OCI-LY3 (cell line): ENCODE measurements around the gene CYP26C1.

Experiments
- H2AFZ ChIP-seq: fragments of 200-600, 300-600 bp; shearing (Covaris generic); 2 replicates; pipeline ENCODE4 v1.6.0; 2014; ENCODE audit warnings: antibody characterized with exemption, low read depth, low read length
- H3K27ac ChIP-seq: fragments of 200-600, 300-600 bp; sonication (generic); 2 replicates; pipeline ENCODE4 v1.5.1; 2014; ENCODE audit warnings: mild to moderate bottlenecking, low read length, moderate library complexity, mixed read lengths
- H3K27me3 ChIP-seq: fragments of 200-600, 300-600 bp; sonication (generic); 2 replicates; pipeline ENCODE4 v1.6.1; 2014; ENCODE audit warnings: low read depth, low read length, mixed read lengths
- H3K36me3 ChIP-seq: fragments of 200-600, 300-600 bp; sonication (generic); replicated peaks from 2 replicates; pipeline ENCODE3; 2014; ENCODE audit warnings: low read depth, low read length, mixed read lengths
- H3K4me1 ChIP-seq: fragments of 300-600, 200-600 bp; sonication (generic); 2 replicates; pipeline ENCODE4 v1.6.1; 2014; ENCODE audit warnings: low read length, mixed read lengths
- H3K4me2 ChIP-seq: fragments of 200-600, 300-600 bp; sonication (generic); 2 replicates; pipeline ENCODE4 v1.6.1; 2014; ENCODE audit warnings: low read length, mixed read lengths
- H3K4me3 ChIP-seq: fragments of 300-600, 200-600 bp; sonication (generic); 2 replicates; pipeline ENCODE4 v1.5.1; 2014; ENCODE audit warnings: antibody characterized with exemption, mild to moderate bottlenecking, low read length, moderate library complexity
- H3K79me2 ChIP-seq: fragments of 300-600, 200-600 bp; shearing (Covaris generic); 2 replicates; pipeline ENCODE4 v1.6.1; 2014; ENCODE audit warnings: mild to moderate bottlenecking, low read length, mixed read lengths
- H3K9ac ChIP-seq: fragments of 300-600, 200-600 bp; shearing (Covaris generic); 2 replicates; pipeline ENCODE4 v1.6.0; 2014; ENCODE audit warnings: mild to moderate bottlenecking, low read length, moderate library complexity
- H3K9me3 ChIP-seq: fragments of 200-600, 300-600 bp; shearing (Covaris generic); 2 replicates; pipeline ENCODE4 v1.6.1; 2014; ENCODE audit warnings: low read length, mixed read lengths; ENCODE audit not compliant: insufficient read depth
- H4K20me1 ChIP-seq: fragments of 200-600, 300-600 bp; sonication (generic); 2 replicates; pipeline ENCODE4 v1.6.1; 2016; ENCODE audit warnings: low read length, mixed read lengths; ENCODE audit not compliant: insufficient read depth
- CTCF ChIP-seq: fragments of 200-600, 300-600 bp; sonication (generic); IDR thresholded peaks from 2 replicates; pipeline ENCODE4 v1.5.1; 2014; ENCODE audit warnings: antibody characterized with exemption, low read length, low read depth
- EZH2phosphoT487 ChIP-seq: fragments of 200-600 bp; shearing (Covaris generic); IDR thresholded peaks from 2 replicates; pipeline ENCODE4 v1.6.1; 2018; ENCODE audit warnings: antibody characterized with exemption, mixed run types, low read depth

The CYP26C1 gene

GRCh38 chr10:93083743-93084539 lies 23.3 kb downstream of the CYP26C1 start:
- H3K4me1 ChIP-seq = peaks cover 3% of the 10 kb centered on the region; the same call in 1 of the 2 replicates
- no peak overlapping the region for H3K4me2 ChIP-seq
- no peaks in the 10 kb centered on the region for H3K79me2 ChIP-seq
- H3K27ac ChIP-seq = no peak overlapping the region
- H3K27me3 ChIP-seq = no peaks in the 10 kb centered on the region
- H3K36me3 ChIP-seq = no peaks in the 10 kb centered on the region
- H4K20me1 ChIP-seq = no peaks in the 10 kb centered on the region
- H2AFZ ChIP-seq = no peak overlapping the region
- TF ChIP-seq EZH2phosphoT487 (no peak), CTCF (no peak)
- H3K9ac ChIP-seq = no peak overlapping the region
- no peaks in the 10 kb centered on the region for H3K9me3 ChIP-seq
- H3K4me3 ChIP-seq = no peak overlapping the region

GRCh38 chr10:93085272-93085859 lies 24.8 kb downstream of the CYP26C1 start:
- Histone ChIP-seq H3K27me3 (no peaks in the 10 kb centered on the region), H4K20me1 (no peaks in the 10 kb centered on the region), H3K4me3 (no peak overlapping the region)

GRCh38 chr10:93086289-93086688 lies 25.7 kb downstream of the CYP26C1 start:
- no peak overlapping the region for H3K27ac ChIP-seq
- no peaks in the 10 kb centered on the region for H3K79me2 ChIP-seq
- TF ChIP-seq CTCF (no peak), EZH2phosphoT487 (no peak)
- H3K9me3 ChIP-seq = no peaks in the 10 kb centered on the region
- H3K4me2 ChIP-seq = no peak overlapping the region
- no peak overlapping the region for H2AFZ ChIP-seq
- H4K20me1 ChIP-seq = no peaks in the 10 kb centered on the region
- no peaks in the 10 kb centered on the region for H3K27me3 ChIP-seq
- no peaks in the 10 kb centered on the region for H3K4me1 ChIP-seq
- no peak overlapping the region for H3K9ac ChIP-seq
- H3K4me3 ChIP-seq = no peak overlapping the region
- no peaks in the 10 kb centered on the region for H3K36me3 ChIP-seq

More at GRCh38 chr10:93085272-93085859, 24.8 kb downstream of the CYP26C1 start:
- H2AFZ ChIP-seq = no peak overlapping the region
- H3K27ac ChIP-seq = no peak overlapping the region
- no peaks in the 10 kb centered on the region for H3K4me1 ChIP-seq
- H3K9me3 ChIP-seq = no peaks in the 10 kb centered on the region
- H3K4me2 ChIP-seq = no peak overlapping the region
- H3K79me2 ChIP-seq = no peaks in the 10 kb centered on the region
- H3K9ac ChIP-seq = no peak overlapping the region
- H3K36me3 ChIP-seq = no peaks in the 10 kb centered on the region
- TF ChIP-seq CTCF (no peak), EZH2phosphoT487 (no peak)

GRCh38 chr10:93087846-93088245 lies 27.2 kb downstream of the CYP26C1 start:
- Histone ChIP-seq H2AFZ (no peak overlapping the region), H3K9me3 (no peaks in the 10 kb centered on the region), H3K27me3 (no peaks in the 10 kb centered on the region), H3K36me3 (no peaks in the 10 kb centered on the region), H3K9ac (no peak overlapping the region), H3K79me2 (no peaks in the 10 kb centered on the region), H3K4me3 (no peak overlapping the region), H3K27ac (no peak overlapping the region), H3K4me2 (no peak overlapping the region), H4K20me1 (no peaks in the 10 kb centered on the region), H3K4me1 (no peaks in the 10 kb centered on the region)
- no peak for TF ChIP-seq EZH2phosphoT487
- TF ChIP-seq CTCF = no peak
